ENCODE data around the gene S100A5.
"Not testable (repeated sequence)": the region's sequence is repeated elsewhere in the genome, so short reads cannot be mapped to it uniquely, and the experiment has no call there.

S100A5 gene

DNA sequence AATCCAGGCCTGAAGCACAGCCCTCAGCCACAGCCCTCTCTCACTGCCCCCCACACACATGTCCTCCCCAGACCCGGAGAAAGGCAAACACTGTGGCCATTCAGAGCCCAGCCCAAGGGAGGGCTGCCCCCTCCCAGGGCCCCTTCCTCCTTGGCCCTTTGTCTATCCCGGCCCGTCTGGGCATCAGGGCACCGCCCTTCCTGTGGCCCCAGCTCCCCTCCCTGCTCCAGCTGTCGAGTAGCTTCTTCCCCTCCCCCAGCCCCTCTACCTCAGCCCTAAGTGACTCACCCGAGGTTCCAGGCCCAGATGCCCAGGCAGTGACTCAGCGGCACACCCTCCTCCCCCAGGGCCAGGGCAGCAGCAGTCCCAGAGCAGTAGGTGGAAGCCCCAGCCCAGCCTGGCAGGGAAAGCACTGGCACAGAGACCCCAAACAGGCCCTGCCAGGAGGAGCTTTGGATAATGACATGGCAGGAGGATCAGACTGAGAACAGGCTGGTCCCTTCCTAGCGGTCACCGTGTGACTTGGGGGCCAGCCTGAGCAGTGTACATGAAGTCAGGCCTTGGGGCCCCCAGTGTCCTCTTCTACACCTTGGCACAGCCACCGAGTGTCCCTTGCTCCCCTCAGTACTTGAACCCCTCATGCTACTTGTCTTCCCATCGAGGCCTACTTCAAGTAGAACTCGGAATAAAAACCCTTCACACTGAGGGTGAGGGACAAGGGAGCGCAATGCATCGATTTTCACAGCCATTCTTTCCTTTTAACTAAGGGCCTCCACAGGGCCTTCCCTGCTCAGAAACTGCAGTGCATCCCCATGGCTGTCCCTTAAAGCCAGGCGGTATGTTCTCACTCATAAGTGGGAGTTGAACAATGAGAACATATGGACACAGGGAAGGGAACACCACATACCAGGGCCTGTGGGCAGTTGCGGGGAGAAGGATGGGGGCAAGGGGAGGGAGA, 26.0 kb upstream of the S100A5 start:
- DNase-seq (ENCODE audit: low read depth): peak; percentile 99

DNA sequence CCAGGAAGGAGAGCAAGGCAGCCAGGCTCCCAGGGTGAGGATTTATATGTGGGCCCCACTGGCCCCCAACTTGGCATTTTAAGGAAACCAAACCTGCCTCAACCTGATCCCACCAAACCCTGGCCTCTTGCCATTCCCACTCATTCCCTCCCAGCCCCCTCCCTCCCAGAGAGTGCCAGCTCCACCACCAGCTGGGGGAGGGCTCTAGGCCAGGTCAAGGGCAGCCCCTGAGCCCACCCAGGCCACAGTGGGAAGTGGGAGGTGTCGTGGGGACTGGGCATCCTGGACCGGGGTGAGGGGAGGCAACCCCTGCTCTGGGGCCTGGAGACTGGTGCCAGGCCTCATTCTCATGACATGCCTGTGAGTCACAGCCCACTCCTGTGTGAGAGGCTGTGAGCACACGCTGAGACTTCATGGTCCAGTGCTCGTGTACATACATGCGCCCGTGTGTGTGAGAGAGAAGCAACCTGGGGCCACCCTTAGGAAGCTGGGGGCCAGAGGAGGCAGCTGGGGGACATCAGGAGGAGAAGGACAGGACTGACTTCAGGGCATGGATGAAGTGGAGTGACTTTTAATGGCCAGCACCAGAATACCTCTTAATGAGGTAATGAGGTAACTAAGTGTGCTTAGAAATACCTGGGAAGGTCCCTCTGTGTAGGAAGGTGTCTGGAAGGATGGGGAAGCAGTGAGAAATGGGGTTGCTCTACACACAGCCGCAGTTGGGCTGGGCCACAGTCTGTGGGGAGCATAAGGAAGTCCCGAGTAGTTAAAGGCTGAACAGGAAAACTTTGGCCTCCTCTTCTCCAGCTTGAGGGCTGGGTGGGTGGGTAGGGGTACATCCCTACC, 25.0 kb upstream of the S100A5 start, which contains the start of gene S100A2:
Gene S100A2, minus strand, starts transcription at position 316 of the 846 bp plus-strand sequence. CDS start 1,967 bp downstream, outside the sequence.
- peak; percentile 96 for DNase-seq (ENCODE audit: low read depth)

DNA sequence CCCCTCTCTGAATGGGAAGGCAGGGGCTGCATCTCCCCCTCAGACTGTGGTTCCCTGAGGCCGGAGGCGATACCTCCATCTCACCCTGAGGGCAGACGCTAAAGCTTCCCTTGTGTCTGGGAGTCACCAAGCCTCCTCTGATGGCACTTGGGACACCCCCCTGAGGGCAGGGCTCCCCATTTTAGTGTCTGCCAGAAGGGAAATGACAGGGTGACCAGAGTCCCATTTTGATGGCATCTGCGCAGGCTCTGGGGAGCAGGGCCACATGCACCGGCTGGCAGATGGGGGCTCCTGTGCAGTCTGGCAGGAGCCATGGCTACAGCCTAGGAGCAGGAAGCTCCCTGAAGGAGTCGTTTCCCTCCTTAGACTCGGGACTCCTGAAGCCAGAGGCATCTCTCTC, 23.3 kb upstream of the S100A5 start:
- DNase-seq (ENCODE audit: low read depth): no peak

DNA sequence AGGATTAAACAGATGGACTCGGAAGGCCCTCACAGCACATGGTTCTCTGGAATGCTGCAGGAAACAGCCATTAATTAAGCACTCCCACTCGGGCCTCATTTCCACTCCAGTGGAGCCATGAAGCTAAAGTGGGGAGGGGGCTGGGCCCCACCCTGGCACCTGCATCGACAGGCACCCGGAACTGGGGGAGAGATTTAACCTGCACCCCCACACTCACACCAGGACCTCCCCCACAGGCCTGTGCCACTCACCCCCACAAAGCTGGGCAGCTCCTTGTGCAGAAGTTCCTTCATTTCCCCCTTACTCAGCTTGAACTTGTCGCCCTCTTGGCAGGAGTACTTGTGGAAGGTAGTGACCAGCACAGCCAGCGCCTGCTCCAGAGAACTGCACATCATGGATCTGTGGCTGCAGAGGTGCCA, 22.8 kb upstream of the S100A5 start:
- DNase-seq (ENCODE audit: low read depth): no peak

DNA sequence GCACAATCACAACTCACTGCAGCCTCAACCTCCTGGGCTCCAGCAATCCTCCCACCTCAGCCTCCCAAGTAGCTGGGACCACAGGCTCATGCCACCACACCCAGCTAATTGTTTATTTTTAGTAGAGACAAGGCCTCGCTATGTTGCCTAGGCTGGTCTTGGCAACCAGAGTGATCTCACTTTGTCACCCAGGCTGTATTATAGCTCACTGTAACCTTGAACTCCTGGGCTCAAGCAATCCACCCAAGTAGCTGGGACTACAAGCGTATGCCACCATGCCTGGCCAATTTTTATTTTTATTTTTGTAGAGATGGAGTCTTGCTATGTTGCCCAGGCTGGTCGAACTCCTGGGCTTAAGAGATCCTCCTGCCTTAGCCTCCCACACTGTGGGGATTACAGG, 21.3 kb upstream of the S100A5 start:
- not testable (repeated sequence) for DNase-seq (ENCODE audit: low read depth)

DNA sequence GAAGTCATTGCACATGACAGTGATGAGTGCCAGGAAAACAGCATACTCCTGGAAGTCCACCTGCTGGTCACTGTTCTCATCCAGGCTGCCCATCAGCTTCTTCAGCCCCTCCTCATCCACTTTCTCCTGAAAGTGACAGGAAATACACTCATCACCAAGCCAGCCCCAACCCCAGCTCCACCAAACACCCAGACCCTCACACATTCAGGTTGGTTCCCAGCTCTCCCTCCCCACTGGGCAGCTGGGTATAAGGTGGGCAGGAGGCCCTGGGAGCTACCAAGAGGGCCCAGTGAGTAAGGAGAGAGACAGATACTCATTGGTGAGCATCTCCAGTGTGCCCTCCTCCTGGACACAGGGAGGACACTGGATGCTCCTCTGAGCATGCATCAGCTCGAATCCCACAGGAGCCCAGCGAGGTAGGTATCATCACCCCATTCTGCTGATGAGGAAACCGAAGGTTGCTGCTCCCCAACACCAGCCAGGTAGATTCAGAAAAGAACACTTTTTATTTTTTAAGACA, 20.8 kb upstream of the S100A5 start:
- no peak for DNase-seq (ENCODE audit: low read depth)

DNA sequence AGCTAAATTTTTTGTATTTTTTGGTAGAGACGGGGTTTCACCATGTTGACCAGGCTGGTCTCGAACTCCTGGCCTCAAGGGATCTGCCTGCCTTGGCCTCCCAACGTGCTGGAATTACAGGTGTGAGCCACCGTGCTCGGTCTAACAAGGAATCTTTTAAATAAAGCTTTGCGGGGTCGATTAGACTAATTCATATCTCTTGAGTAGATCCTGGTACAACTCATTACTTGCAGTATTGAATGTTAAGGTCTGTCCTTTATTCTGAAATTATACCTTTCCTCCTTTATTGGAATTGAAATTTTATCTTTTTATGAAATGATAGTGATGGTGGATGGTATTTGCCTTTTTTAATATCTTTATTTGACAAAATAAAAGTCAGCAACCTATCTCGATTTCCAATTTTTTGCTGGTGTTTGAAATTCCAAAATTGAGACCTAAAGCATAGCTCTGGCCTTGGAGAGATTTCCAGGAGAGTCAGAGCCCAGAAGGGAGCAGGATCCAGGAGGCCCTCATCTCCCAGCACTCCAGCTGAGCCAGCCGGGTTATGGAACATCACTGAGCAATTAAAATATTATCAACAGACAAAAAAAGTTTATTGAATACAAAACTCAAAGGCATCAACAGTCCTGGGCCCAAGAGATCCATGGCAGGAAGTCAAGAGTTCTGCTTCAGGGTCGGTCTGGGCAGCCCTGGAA, 20.2 kb upstream of the S100A5 start:
- DNase-seq (ENCODE audit: low read depth): no peak

DNA sequence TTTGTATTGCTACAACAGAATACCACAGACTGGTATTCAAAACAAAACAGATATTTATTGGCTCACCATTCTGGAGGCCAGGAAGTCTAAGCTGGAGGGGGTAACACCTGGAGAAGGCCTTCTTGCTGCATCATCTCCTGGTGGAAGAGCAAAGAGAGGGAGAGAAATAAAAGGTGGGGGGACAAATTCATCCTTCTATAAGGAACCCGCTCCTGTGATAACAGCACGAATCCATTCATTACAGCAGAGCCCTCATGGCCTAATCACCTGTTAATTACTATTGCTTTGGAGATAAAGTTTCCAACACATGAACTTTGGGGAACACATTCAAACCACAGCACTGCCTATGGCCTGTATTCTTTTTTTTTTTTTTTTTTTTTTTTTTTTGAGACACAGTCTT, 19.5 kb upstream of the S100A5 start:
- DNase-seq (ENCODE audit: low read depth): no peak

DNA sequence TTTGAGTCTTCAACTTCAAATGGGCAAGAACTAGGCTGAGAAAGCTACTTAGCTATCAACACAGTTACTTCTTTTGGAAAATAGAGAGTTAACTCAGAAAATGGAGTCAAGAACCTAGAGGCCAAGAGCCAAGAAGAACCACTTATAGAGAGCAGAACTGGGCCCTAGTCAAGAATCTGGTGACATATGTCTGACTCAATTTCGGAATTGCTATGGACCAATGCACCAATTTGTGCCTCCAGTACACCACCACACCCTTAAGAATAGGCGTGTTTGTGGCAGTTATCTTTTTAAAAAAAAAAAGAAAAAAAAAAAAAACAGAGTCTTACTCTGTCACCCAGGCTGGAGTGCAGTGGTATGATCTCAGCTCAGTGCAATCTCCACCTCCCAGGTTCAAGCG, 17.1 kb upstream of the S100A5 start:
- DNase-seq (ENCODE audit: low read depth): no peak

DNA sequence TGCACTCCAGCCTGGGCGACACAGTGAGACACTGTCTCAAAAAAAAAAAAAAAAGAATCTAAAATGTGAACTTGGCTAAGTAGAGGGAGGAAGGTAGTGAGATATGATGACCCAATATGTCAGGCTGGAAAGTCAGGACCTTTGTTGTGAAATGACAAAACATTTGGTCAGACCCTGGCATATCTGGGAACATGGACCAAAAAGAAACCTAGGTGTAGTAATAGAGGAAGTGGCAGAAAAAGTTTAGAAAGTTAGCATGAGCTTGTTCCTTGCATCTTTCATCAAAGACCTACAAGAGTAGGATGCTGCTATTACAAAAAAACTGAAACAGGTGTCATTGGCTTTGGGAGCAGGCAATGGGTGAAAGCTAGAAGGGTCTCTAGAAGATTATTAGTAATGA, 15.6 kb upstream of the S100A5 start:
- no peak for DNase-seq (ENCODE audit: low read depth)

DNA sequence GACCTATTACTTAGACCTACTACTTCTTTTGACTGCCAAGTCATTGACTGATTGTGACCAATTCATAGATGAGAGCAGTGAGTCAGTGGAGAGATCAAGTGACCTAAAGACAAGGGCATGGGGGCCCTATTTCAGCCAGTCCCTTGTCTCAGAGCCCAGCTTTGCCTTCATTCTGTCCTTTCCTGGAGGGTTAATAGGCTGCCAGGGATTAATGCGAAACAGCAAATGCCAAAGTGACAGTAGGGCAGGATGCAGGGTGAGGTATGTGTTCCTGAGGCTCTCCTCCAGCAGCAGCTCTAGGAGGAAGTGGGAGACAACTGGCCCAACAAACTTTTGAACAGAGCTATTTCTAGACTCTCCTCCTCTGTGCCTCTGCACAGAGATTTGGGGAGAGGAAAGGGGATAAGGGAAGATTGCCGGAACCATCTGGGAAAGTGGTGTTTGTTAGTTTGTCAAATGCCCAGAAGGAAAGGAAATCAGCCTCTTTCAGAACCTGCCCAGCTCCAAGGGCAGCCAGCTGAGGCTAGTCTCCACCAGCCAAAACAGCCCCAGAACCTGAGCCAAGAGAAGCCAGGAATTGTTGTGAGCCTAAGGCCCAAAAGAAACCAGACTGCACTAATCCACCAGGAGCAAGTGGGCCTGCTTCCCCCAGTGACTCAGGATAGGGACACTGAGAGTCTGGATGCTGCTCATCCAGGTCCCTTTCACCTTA, 13.3 kb upstream of the S100A5 start:
- peak; percentile 64 for DNase-seq (ENCODE audit: low read depth)

DNA sequence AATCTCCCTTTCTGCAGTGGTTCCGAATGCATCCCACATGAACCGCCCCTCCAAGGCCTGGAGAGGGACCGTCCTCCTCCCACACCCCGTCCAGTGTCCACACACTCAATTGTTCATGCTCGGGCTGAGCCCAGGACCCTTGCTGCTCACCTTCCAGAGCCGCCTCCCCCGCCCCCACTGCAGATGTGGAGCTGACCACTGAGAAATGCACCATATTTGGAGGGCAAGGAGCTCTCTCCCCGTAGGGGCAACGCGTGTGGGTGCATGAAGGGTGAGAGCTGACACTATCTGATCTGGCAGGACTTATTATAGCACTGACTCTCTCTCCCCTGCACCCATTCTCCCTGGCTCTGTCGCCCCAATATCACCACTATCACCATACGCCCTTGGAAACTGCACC, 12.4 kb upstream of the S100A5 start:
- no peak for DNase-seq (ENCODE audit: low read depth)

DNA sequence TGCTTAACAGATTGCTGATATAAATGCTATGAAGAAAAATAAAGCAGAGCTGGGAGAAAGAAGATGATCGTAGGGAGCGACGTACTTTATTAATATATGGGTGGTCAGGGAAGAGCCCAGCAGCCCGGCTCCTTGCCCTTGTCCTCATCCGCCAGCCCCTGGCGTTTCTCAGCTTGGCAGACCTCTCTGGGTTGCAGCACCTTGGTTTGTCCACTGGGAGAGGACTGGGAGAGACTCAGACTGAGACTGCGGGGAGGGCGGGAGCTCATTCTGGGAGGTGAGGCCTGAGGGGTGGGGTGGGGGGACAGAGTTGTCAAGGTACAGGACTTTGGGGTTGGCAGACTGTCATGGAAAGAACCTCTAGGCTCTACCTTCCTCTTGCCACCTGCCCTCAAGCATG, 11.6 kb upstream of the S100A5 start:
- no peak for DNase-seq (ENCODE audit: low read depth)

DNA sequence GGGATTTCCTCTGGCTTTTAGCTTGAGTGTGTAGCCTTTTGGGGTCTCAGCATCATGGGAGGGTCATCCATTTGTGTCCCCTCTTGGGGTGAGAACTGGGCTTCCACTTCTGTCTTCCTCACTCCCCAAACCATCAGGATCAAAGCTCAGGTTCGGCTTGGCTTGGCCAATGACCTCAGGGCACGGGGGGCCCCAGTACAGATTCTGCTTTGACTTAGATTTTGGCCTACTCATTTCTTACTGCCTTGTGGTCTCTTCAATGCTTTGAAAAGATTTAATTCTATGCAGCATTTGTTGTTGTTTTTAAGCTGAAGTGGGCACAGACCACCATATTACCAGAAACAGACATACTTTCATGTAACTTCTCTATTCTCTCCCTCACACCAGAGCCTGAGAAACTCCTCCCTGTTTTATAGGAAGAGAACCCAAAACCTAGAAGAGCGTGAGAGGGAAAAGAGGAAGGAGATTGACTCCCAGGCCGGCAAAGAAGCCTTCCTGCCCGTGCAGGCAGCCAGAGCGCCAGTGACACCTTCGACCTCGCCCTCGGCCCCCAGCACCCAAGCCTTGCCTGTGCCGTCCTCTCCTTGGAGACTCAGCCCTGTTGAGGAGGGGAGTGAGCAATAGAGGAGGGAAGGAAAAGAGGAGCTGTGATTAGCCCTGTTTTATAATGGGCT, 10.2 kb upstream of the S100A5 start:
- no peak for DNase-seq (ENCODE audit: low read depth)

DNA sequence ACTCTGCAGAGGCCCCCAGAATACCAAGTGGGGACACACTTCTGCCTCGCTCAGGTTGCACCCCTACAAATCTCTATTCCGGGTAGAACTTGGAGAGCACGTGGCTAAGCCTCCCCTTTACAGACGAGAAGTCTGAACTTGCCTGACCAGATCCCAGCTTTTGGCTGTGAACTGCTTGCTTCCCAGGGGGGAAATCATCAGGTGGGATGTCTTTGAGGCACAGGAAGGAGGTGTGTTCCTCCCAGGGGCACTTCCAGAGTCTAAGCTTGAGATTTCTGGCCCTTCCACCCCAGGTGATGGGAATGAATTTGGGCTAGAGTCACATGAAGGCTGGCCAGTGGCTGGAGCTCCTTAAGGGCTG, 9.6 kb upstream of the S100A5 start:
- no peak for DNase-seq (ENCODE audit: low read depth)

DNA sequence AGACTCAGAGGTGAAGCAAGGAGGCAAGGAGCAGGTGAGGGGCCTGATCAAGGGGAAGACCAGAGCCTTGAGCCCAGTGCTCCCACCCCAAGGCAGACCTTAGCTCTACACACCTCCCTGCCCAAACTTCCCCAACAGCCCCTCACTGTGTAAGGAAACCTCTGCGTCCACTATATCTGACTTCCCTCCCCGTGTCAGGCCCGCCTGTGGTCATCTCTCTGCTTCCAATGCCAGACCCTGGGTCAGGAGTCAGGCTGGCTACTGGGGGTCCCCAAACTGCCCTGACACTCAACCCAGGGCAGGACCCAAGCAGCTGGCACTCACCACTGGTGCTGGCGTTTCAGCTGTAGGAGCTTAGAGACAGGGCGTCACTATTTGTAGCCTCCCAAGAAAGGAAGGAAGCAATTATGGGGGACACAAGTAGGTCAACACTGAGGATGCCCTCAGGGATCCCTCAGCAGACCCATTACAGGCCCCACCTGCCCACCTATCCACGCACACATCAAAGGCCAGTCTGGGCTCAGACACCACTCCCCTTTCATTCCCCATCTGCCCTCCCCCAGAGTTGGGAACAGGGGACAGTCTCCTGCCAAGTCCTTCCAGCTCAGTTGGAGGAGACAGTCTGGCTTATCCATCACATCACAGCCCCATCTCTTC, 9.1 kb upstream of the S100A5 start:
- no peak for DNase-seq (ENCODE audit: low read depth)

DNA sequence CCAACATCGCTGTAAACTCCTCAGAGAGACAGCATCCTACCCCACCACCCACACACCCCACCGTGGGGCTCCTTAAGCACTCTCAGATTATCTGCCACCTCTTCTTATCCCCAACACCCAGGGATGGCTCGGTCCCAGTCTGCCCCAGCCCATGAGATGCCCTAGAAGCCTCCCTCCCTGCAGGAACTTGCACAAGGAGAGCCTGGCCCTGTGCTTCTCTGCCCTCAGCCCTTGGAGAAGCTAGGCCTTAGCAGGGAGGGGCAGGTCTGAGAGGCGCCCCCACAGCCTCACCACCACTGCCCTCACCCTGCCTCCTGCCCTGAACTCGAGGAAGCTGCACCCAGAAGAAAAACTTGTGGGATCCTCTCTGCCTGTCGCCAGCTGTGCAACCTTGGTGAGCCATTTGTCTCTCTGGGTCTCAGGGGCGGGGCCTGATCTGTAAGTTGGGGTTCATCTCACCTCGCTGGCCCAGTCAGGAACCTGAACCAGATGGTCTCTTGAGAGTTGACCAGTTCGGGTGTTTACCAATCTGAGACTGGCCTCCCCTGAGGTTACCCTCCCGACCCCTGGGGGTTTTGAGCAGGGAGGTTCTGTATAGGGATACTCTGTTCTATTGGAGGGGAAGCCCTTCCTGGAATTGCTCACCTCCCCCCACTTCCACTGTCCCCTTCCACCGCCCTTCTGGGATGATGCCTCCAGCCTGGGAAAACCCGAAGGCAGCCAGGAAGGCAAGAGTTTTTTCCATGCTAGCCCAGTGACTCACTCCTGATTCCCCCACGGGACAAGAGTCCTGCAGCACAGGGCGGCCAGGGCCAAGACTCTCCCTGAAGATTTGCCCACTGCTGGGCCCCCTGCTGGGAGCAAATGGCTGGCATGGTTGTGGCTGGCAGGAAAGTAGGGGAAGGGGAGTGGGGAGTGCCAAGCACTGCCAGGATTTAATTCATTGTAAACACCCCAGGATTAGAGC, 8.3 kb upstream of the S100A5 start, which contains the start of gene S100A3:
Gene S100A3, minus strand, starts transcription at position 537 of the 967 bp plus-strand sequence. CDS start 773 bp downstream, outside the sequence.
- peak; percentile 97 for DNase-seq (ENCODE audit: low read depth)

DNA sequence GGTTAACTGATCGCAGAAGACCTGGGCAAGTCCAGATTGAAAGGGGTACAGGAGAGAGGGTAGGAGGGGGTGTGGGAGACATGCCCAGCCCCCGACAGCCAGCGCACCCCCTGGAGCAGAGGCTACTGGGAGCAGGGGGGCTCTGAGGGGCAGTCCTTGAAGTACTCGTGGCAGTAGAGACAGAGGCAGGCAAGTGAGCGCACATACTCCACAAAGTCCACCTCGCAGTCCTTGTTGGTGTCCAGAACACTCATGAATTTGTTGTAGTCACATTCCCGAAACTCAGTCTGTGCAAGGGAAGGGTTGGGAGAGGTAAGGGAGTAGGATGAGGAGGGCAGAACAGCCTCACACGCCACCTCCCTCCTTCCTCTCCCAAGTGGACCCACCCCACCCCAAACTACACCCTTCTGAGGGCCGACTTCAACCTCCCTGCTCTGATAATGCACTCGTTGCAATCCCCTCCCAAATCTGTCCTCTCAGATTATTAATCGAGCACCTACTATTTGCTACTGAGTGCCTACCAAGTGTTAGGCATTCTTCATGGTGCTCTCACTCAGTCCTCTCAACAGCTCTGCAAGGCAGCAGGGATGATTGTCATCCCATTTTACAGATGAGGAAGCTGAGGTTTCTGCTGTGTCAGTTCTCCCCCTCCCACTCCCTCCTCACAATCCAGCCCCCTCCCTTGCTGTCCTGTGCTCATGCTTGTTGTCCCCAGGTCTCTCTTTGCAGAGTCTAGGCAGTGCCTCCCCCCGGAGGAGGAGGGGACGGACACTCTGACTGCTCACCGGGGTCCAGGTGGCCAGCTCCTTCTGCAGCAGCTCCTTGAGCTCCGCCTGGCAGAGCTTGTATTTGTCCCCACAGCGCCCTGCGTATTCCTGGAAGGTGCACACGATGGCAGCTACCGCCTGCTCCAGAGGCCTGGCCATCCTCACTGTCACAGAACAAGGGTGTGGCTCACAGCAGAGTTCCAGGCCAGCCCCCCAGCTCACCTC, 7.1 kb upstream of the S100A5 start:
- DNase-seq (ENCODE audit: low read depth): no peak

Data from EH (cell line).